Frontal cortex (tissue), 4 donors: ENCODE measurements around the gene RASGRP3. TPM values are rescaled to one million over a fixed set of nuclear protein-coding genes. Genes with fewer than 3 reads are reported as not detected.
"Not testable (repeated sequence)": the region's sequence is repeated elsewhere in the genome, so short reads cannot be mapped to it uniquely, and the experiment has no call there.

Experiments
- DNase-seq, 2 donors: peaks; one replicate each; pipeline ENCODE4 v3.0.0; 2012; ENCODE audit warnings: low spot score in 2 of 2
- FAIRE-seq: peaks from 2 replicates; lab custom pipeline; 2012; peaks lifted over from hg19 to GRCh38; lab: Jason Lieb, UNC
- total RNA-seq: library from RNA; depleted of rRNA; stranded (reverse); fragments of >200 nt; gene quantifications from one replicate; pipeline ENCODE4 v1.2.3, GENCODE V29; 2014
- donor health status: control.
- donor health status: control.
- donor health status: control.

The RASGRP3 gene
- total RNA-seq = 7.7 TPM

DNA sequence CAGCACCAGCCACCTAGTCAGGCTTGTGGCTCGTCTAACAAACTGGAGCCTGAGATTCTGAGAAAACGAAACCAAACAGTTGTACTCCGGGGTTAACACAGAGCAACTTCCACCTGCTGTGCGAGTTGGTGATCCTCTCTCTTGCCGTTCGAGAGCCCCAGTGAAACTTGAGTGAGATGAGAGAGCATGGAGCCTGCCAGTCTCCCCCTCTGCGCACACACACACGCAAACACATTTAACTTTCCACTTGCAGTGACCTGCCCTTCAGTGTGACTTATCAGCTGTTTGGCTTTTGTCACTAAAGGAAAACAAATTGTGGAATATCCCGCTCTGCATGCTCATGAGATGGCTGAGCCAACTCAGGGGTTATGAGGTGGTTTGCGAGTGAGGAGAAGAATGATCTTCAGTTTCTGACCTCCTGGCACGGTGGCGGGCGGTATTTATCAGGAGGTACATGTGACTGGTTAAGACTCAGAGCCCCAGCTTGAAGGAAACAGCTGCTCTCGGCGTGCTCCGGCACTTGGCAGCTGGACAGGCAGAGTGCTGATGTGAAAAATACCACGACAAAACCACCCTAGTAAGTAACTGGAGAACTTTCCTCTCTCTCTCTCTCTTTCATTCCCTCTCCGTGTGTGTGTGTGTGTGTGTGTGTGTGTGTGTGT is at the start of gene RASGRP3:
RASGRP3 (plus strand) TSS at position 519 of the 662 bp plus-strand sequence. CDS start 38,488 bp downstream, outside the sequence.
- DNase-seq (peak; percentile 23 to 45), FAIRE-seq (no peak)

- DNase-seq = no peak
- no peak for FAIRE-seq
Observed at GRCh38 chr2:33426666-33427231, 49.7 kb upstream of the RASGRP3 start.

DNA sequence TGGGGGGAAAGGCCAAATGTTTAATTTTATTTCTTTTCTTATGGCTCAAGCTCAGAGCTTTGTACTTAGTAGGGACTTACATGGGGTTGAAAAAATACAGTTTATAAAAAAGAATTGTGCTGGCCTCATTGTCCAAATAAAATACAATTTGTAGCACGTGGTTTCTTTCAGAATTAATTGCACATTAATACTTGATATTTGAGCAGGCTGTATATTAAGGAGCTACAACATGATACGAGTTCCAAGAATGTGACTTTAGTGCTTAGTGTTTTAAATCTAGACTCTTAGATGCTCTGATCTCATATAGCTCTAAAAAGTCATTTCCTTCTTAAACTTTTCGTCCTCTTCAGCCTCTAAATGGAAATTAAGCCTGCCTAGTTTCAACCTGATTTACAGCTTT is 46.4 kb upstream of the RASGRP3 start:
- no peak for DNase-seq
- no peak for FAIRE-seq

DNA sequence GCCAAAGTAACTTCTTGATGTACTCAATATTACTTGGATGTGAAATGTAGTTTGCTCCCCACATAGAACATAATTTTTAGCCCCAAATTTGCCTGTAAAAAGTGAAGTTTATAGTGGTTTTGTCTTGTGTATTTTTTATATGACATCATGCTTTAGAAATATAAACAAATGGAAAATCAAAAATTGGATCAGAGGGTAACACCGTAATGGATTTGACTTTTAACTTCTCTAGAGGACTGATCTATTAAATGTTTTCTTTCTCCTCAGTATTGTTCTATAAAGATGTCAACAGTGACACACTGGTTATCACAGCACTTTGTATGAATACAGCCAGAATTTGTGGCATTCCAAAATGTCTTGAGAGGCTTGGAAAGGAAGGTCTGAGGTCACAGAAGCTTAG is 45.6 kb upstream of the RASGRP3 start:
- DNase-seq = no peak
- FAIRE-seq = no peak

DNA sequence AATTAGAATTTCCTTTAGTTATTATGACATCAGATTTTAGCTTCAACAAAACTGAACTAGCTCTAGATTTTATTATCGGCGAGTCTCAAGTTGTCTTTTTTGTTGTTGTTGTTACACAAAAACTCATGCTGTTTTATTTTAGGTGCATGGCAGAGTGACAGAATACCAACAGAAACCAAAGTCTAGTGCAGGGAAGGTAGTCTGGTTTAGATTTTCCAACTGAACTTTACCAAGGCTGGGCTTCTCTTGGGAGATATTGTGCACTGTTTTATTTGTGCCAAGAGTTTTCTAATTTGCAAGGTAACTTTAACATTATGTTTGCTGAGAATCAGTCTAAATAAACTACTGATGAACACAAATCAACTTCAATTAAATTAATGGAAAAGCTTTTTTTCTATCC is 43.6 kb upstream of the RASGRP3 start:
- no peak for FAIRE-seq
- DNase-seq = no peak

DNA sequence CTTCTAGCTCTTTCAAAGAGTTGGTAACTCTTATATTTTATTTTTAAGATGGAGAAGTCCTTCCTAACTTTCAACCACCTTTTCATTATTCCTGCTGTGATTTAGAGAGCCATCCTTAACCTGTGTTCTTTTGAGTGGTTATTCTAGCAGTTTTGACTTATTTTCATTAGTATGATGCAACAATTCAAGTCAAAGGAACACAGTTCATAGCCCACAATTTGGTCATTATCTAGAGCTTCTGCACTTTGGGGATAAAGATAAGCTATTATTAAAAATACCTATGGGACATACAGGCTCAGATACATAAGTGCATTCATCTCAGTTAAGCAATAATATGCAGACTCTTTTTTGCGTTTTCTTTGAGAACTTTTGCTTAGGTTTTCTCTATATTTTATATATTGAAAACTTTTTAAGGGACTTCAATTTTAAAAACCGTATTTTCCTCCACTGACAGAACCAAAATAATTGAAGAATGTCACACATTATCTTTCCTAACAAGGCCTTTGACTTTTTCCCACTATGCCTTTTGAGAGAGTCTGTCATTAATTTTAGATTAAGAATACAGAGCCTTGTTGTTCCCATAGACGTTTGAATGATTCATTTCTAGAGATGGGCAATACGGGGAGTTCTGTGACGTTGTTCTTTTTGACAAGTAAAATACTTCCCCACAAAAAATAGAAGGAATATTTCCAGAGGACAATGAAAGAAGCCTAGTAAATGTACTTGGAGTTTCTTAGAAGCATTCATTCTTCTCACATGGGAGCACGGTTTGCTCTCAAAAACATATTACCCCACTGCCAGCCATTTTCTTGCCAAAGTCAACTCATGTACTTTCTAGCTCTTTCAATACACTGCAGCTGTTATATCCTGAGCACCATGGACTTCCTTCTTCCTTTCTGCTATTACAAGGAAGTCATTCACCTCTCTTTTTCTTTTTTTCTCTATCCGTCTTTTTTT is 42.9 kb upstream of the RASGRP3 start:
- FAIRE-seq (no peak), DNase-seq (no peak)

GRCh38 chr2:33435518-33435917 is 40.9 kb upstream of the RASGRP3 start:
- DNase-seq (no peak), FAIRE-seq (no peak)

DNA sequence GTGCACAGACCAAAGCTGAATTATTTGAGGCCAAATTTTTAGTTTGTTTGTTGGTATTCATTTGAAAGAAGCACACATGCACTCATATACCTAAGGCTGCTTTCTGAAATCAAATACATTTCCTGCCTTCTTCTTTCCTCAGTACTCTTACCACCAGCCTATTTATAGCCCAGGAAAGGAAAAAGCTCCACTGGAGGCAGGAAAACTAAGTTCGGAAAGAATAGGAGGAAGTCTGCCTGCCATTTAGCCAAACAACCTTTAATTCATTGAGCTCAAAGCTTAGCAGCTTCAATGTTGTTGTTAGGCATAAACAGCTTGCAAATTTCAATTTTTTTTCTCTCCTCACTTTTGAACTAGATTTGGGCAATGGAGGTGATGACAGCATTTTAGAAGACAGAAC is 40.4 kb upstream of the RASGRP3 start:
- no peak for DNase-seq
- no peak for FAIRE-seq

- DNase-seq (no peak), FAIRE-seq (no peak)
Observed at GRCh38 chr2:33437297-33437696, 39.2 kb upstream of the RASGRP3 start.

GRCh38 chr2:33437815-33438214 is 38.6 kb upstream of the RASGRP3 start:
- DNase-seq (no peak), FAIRE-seq (no peak)

- FAIRE-seq (peak; percentile 79), DNase-seq (peak; percentile 42 to 57)
Observed at GRCh38 chr2:33441235-33441810, 35.1 kb upstream of the RASGRP3 start.

DNA sequence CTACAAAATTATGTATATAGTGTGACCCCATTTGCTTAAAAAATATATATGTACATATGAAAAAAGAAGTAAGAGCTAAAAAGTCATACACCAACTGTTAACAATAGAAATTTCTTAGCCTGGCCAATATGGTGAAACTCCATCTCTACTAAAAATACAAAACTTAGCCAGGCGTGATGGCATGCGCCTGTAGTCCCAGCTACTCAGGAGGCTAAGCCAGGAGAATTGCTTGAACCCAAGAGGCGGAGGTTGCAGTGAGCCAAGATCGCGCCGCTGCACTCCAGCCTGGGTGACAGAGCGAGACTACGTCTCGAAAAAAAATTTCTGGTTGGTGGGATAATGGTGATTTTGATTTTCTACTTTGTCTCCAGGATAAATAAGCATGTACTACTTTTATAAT is 34.4 kb upstream of the RASGRP3 start:
- FAIRE-seq, DNase-seq: not testable (repeated sequence)

- DNase-seq (peak in 1 of 2 donors; percentile 22), FAIRE-seq (peak; percentile 85)
Observed at GRCh38 chr2:33442528-33443079, 33.8 kb upstream of the RASGRP3 start.

GRCh38 chr2:33443274-33443829 is 33.1 kb upstream of the RASGRP3 start:
- DNase-seq (no peak), FAIRE-seq (no peak)

- FAIRE-seq = no peak
Observed at GRCh38 chr2:33444967-33445366, 31.5 kb upstream of the RASGRP3 start.

DNA sequence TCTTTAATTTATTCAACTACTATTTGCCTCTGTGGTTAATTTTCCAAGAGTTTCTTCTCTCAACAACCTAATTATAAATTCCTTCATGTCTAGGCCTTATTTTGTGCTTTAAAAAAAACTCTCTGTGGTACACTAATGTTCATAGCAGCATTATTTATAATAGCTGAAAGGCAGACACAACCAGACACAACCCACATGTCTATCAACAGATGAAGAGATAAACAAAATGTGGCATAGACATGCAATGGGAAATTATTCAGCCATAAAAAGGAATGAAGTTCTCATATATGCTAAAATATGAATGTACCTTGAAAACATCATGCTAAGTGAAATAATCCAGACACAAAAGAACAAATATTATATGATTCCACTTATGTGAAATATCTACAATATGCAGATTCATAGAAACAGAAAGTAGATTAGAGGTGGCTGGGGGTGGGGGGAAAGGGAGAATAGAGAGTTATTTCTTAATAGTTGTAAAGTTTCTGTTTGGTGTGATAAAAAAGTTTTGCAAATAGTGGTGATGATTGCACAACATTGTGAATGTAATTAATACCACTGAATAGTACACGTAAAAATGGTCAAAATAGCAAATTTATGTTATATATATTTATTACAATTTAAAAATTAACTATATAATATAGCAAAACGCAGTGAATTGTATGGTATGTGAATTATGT is 28.1 kb upstream of the RASGRP3 start:
- FAIRE-seq (no peak), DNase-seq (no peak)

More at GRCh38 chr2:33444967-33445366, 31.5 kb upstream of the RASGRP3 start:
- no peak for DNase-seq

DNA sequence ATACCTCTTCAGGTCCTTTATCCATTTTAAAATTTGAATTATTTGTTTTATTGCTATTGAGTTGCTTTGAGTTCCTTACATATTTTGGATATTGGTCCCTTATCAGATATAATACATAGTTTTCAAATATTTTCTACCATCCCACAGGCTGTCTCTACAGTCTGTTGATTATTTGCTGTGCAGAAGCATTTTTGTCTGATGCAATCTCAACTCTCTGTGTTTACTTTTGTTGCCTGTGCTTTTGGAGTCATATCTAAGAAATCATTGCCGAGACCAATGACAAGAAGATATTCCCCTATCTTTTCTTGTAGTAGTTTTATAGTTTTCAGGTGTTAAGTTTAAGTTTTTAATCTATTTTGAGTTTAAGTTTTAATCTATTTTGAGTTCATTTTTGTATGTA is 25.2 kb upstream of the RASGRP3 start:
- DNase-seq = no peak
- no peak for FAIRE-seq

DNA sequence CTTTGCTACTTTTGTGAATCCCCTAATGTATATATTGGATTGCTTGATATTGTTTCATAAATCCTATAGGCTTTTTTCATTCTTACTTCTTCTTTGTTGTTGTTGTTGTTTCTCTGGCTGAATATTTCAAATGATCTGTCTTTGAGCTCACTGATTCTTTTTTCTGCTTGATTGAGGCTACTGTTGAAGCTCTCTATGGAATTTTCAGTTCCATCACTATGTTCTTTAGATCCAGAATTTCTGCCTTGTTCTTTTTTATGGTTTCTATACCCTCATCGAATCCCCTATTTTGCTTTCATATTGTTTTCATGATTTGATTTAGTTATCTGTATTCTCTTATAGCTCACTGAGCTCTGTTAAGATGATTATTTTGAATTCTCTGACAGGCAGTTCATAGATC is 24.6 kb upstream of the RASGRP3 start:
- DNase-seq (no peak), FAIRE-seq (no peak)

DNA sequence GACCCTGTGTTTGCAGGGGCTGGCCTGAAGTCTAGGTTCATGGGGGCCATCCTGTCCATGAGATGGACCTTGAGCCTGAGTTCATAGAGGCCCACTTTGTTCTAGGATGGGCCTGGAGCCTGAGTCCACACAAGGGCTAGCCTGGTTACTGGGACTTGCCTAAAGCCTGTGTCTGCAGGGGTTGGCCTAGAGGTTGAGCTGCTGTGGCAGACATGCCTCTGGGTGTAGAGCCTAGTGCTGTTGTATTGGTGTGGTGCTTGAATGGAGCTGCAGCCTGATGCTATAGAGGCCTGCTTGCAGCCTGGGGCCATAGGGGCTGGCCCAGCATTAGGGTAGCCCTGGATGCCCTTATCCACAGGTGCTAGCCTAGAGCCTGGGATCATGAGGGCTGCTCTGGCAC is 23.9 kb upstream of the RASGRP3 start:
- DNase-seq (no peak), FAIRE-seq (no peak)
